Superior temporal gyrus (tissue), 1 donor: ENCODE data around the gene SEMA4D.

Experiments
- DNase-seq: peaks from one replicate; pipeline ENCODE4 v3.0.0-alpha.2; 2016; ENCODE audit errors: extremely low spot score

Gene SEMA4D

DNA sequence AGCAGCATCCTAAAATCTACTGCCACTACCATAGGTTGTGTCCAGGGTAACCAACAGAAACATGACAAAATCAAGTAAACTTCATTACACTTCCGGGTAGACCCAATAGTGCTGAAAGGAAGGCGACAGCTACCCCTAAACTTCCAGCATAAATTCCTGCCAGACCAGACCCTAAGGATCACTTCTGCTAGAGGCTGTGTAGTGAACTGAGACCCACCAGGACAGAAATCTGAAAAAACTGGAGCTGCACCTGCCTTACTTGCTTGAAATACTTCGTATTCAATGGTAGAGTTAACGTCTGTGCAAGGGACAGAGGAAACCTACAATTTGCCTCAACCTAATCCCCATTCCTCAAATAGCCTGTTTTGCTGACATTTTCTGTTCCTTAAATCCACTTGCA is 180.6 kb downstream of the SEMA4D start:
- no peak for DNase-seq

DNA sequence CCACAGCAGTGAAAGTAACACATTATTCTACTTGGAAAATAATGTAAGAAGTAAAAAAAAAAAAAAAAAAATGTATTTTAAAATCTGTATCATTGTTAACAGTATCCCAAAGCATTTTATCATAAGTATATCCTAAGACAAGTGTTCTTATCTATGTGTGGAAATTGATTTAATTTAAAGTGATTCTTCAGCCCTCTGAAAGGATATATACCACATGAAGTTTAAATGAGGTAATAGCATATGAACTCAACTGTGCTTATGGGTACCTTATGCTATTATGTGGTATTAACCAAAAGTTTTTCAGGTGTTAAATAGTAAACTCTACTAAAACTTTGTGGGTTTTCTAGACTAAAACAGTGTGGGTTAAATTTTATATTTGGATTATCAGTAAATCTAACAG is 182.4 kb downstream of the SEMA4D start:
- no peak for DNase-seq

DNA sequence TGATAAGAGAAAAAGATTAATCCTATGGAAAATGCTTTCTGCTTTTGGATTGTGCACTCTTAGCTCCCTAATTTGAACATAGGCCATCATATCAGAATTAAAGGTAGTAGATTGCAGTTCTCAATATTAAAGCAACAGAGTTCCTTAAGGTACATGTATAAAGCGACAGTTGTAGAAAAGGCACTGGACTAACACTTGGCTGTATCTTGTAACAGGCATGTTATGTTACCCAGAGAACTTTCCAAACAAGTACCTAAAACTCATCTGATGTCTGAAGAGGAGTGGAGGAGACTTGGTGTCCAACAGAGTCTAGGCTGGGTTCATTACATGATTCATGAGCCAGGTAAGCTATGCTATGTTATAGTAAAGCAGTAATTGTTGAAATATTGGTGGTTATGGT is 183.0 kb downstream of the SEMA4D start:
- DNase-seq: no peak

DNA sequence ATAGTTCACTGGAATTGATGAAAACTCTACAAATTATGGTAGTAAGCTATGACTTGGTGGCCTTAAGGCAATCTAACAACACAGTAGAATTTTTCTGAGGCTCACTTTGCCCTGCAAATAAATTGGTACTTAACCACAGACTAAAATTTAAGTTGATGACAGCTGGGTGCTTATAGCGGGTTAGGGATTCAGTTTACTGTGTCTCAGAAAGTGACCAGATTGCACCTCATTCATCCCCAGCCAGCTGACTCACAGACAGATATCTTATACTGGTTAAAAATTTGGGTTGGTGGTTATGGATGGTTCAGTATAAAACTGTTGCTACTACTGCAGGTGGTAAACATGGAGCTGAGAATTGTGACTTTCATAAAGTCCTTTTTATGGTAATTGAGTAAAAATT is 184.1 kb downstream of the SEMA4D start:
- DNase-seq: no peak

DNA sequence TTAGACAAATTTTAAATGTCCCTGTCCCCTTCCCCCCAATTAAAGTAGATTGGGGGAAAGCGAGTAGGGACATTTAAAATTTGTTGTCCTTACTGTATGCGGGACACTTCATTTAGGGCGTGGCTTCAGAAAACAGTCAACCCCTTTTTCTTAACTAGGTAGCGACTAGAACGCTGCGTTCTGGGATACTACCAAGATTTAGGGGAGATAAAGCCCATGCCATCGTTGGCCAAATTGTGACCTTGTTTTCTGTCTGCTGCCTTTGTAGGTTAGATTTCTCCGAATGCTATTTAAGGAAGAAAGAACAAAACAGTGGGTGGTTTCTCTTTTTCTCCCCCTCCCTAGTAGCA is 185.7 kb downstream of the SEMA4D start:
- no peak for DNase-seq

DNA sequence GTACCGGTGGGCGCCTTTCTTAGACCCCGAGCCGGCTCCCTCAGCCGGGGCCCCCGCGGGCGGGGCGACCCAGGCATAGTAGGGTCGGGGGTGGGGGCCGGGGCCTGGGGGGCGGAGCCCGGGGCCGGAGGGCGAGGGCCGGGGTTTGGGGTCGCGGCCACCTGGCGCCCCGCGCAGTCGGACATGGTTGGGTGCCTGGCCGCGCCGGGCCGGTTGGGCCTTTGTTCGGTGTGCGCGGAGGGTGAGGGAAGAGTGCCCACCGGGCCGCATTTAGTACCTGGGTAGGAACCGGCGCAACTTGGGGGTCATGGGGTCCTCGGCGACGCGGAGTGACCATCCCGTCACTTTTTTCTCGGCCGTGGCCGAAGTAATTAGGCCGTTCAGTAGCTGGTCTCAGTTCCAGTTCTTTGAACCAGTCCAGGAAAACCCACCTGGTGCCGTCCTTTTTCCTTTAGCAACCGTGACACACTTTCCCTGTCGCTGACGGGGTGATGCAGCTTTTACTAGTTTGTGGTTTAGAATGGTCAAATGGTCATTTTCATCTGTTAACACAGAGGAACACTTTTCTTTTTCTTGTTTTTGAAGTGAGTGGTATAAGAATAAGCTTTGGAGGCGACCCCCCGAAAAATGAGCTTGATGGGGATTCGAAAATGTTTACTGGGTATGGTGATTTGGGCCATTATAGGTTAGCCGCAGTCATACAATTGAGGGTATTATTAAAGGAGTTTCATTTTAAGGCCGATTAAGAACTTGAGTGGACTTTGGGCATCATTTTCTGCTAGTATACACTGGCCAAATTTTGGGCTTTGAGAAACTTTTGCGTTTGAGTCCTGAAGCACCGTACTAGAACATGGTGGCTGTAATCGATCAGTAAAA is 186.3 kb downstream of the SEMA4D start:
- DNase-seq: no peak
